Endothelial cell (in vitro differentiated cells): Measurements from ENCODE around the gene IGIP. TPM values are rescaled to one million over a fixed set of nuclear protein-coding genes. Genes with fewer than 3 reads are reported as not detected.
"Not testable (repeated sequence)": the region's sequence is repeated elsewhere in the genome, so short reads cannot be mapped to it uniquely, and the experiment has no call there.

Source experiments
- DNase-seq: peaks from one replicate; pipeline ENCODE4 v3.0.0; 2021; ENCODE audit warnings: low spot score
- H3K27ac Mint-ChIP-seq: one replicate; pipeline ENCODE4 v1.8.0; 2021; ENCODE audit warnings: mixed read lengths, inconsistent platforms; ENCODE audit not compliant: unreplicated experiment
- H3K27me3 Mint-ChIP-seq: one replicate; pipeline ENCODE4 v1.8.0; 2021; ENCODE audit warnings: mild to moderate bottlenecking, moderate library complexity, mixed read lengths, inconsistent platforms; ENCODE audit not compliant: unreplicated experiment
- H3K36me3 Mint-ChIP-seq: one replicate; pipeline ENCODE4 v1.8.0; 2021; ENCODE audit warnings: mild to moderate bottlenecking, low read depth, mixed read lengths, inconsistent platforms; ENCODE audit not compliant: unreplicated experiment
- H3K4me1 Mint-ChIP-seq: one replicate; pipeline ENCODE4 v1.8.0; 2021; ENCODE audit warnings: mild to moderate bottlenecking, mixed read lengths, inconsistent platforms; ENCODE audit not compliant: unreplicated experiment
- H3K4me3 Mint-ChIP-seq: one replicate; pipeline ENCODE4 v1.8.0; 2021; ENCODE audit warnings: mild to moderate bottlenecking, mixed read lengths, inconsistent platforms; ENCODE audit not compliant: unreplicated experiment
- H3K9me3 Mint-ChIP-seq: one replicate; pipeline ENCODE4 v1.8.0; 2021; ENCODE audit warnings: mixed read lengths, inconsistent platforms; ENCODE audit not compliant: unreplicated experiment
- CTCF ChIP-seq: fragments of 200-600 bp; sonication (generic); IDR thresholded peaks from one replicate; pipeline ENCODE4 v1.5.0; 2021; ENCODE audit warnings: antibody characterized with exemption; ENCODE audit not compliant: unreplicated experiment
- total RNA-seq: library from RNA; stranded (reverse); fragmentation: NEBNext Ultra II Directional; extraction: Animal tissue kit (Norgen Biotek cat#: 25700); gene quantifications from one replicate; pipeline ENCODE4 v1.2.1, GENCODE V29; 2021; ENCODE audit not compliant: unreplicated experiment

Gene IGIP
- total RNA-seq, 1 donor from 2014 or later, result 1.3 TPM

- Mint-ChIP-seq H3K27me3 (peaks cover 11% of the 10 kb centered on the region), H3K27ac (no peak overlapping the region), H3K9me3 (no peaks in the 10 kb centered on the region), H3K4me1 (peaks cover 29% of the 10 kb centered on the region), H3K4me3 (no peak overlapping the region), H3K36me3 (peaks cover 3% of the 10 kb centered on the region)
- DNase-seq, result no peak
- TF ChIP-seq CTCF, result no peak
Observed at GRCh38 chr5:140152022-140152999, 26.6 kb downstream of the IGIP start.

- Mint-ChIP-seq H3K27ac (no peak overlapping the region), H3K4me3 (no peak overlapping the region)
Observed at GRCh38 chr5:140153255-140153654, 27.5 kb downstream of the IGIP start.

GRCh38 chr5:140153905-140154304, 28.2 kb downstream of the IGIP start:
- no peak for DNase-seq
- peaks cover 3% of the 10 kb centered on the region for H3K36me3 Mint-ChIP-seq
- no peak overlapping the region for H3K4me3 Mint-ChIP-seq
- H3K27me3 Mint-ChIP-seq, result peaks cover 3% of the 10 kb centered on the region
- H3K4me1 Mint-ChIP-seq, result peaks cover 29% of the 10 kb centered on the region
- TF ChIP-seq CTCF, result no peak
- H3K9me3 Mint-ChIP-seq, result no peaks in the 10 kb centered on the region
- no peak overlapping the region for H3K27ac Mint-ChIP-seq

More at GRCh38 chr5:140153255-140153654, 27.5 kb downstream of the IGIP start:
- TF ChIP-seq CTCF, result no peak
- peaks cover 3% of the 10 kb centered on the region for H3K27me3 Mint-ChIP-seq
- H3K9me3 Mint-ChIP-seq, result no peaks in the 10 kb centered on the region
- peaks cover 3% of the 10 kb centered on the region for H3K36me3 Mint-ChIP-seq
- H3K4me1 Mint-ChIP-seq, result peaks cover 29% of the 10 kb centered on the region
- no peak for DNase-seq

GRCh38 chr5:140154710-140155381, 29.1 kb downstream of the IGIP start:
- not testable (repeated sequence) for DNase-seq, H3K9me3 Mint-ChIP-seq, H3K36me3 Mint-ChIP-seq, H3K27ac Mint-ChIP-seq, H3K4me3 Mint-ChIP-seq, H3K27me3 Mint-ChIP-seq
- peaks cover 29% of the 10 kb centered on the region for H3K4me1 Mint-ChIP-seq

GRCh38 chr5:140157032-140157781, 31.5 kb downstream of the IGIP start:
- Mint-ChIP-seq H3K4me3 (no peak overlapping the region), H3K4me1 (peaks cover 22% of the 10 kb centered on the region), H3K27ac (no peak overlapping the region), H3K27me3 (peaks cover 2% of the 10 kb centered on the region), H3K36me3 (peaks cover 3% of the 10 kb centered on the region), H3K9me3 (no peaks in the 10 kb centered on the region)
- TF ChIP-seq CTCF, result peak; percentile 88
- peak; percentile 88 for DNase-seq
